ENCODE data around the gene NELFCD. TPM values are rescaled to one million over a fixed set of nuclear protein-coding genes. Genes with fewer than 3 reads are reported as not detected.
A peak's percentile ranks its signal among the peaks of the same experiment; 100 is the strongest.

The NELFCD gene
- total and polyA plus RNA-seq, 9 of the 15 experiments (the other 6 are each of a cell fraction or from before 2014, with no cell fraction given) = 11.7 to 163 (median 96.5) TPM

- TF ChIP-seq ZNF518B (CRISPR knock-in tag; IDR thresholded peaks at IDR 0.05) = no peak
- no peak for TF ChIP-seq THRAP3 (IDR thresholded peaks at IDR 0.05; ENCODE audit: borderline replicate concordance)
- no peak for TF ChIP-seq TRIM25 (IDR thresholded peaks at IDR 0.05; ENCODE audit: borderline replicate concordance)
- TF ChIP-seq ETS2 (tag; IDR thresholded peaks at IDR 0.05; ENCODE audit: borderline replicate concordance, poor library complexity, severe bottlenecking) = no peak
- no peak for TF ChIP-seq DNMT1 (IDR thresholded peaks at IDR 0.05)
- peak; percentile 82 to 83; a peak in 3 of 4 replicates for TF ChIP-seq KDM1A (IDR thresholded peaks at IDR 0.05)
- peak; percentile 62; the same call in 1 of the 2 replicates for TF ChIP-seq ZNF589 (CRISPR knock-in tag; IDR thresholded peaks at IDR 0.05; ENCODE audit: low read depth)
- TF ChIP-seq PCBP2 (IDR thresholded peaks at IDR 0.05; ENCODE audit: low read depth, low read length, poor library complexity, severe bottlenecking) = no peak
- no peak for TF ChIP-seq PCBP1 (IDR thresholded peaks at IDR 0.05; ENCODE audit: low read depth, low read length, poor library complexity, severe bottlenecking)
- TF ChIP-seq MECOM (CRISPR knock-in tag; IDR thresholded peaks at IDR 0.05) = no peak
- no peak for TF ChIP-seq ZNF512 (tag; IDR thresholded peaks at IDR 0.05)
- TF ChIP-seq KDM5B (IDR thresholded peaks at IDR 0.05; ENCODE audit: insufficient replicate concordance, low read depth, low read length) = no peak
- TF ChIP-seq NBN (IDR thresholded peaks at IDR 0.05; ENCODE audit: low read depth) = peak; percentile 83
- no peak for TF ChIP-seq ZBTB34 (CRISPR knock-in tag; IDR thresholded peaks at IDR 0.05)
- TF ChIP-seq XRCC3 (IDR thresholded peaks at IDR 0.05) = no peak
- TF ChIP-seq ERF (CRISPR knock-in tag; IDR thresholded peaks at IDR 0.05) = no peak
- peak; percentile 78 for TF ChIP-seq EGR1 (conservative IDR thresholded peaks at IDR 0.05)
- no peak for TF ChIP-seq NFIX (CRISPR knock-in tag; IDR thresholded peaks at IDR 0.05; ENCODE audit: low read depth)
These were observed 40.0 kb downstream of the NELFCD start (continued) for GRCh38 chr20:59020938-59021551.
